GM19099 (cell line): ENCODE measurements around the gene MCC.

Experiments used
- POLR2A ChIP-seq: IDR thresholded peaks from 3 replicates; pipeline ENCODE4 v1.6.1; 2011; ENCODE audit warnings: low read depth; ENCODE audit not compliant: insufficient read length; ENCODE audit errors: extremely low read depth

MCC gene

DNA sequence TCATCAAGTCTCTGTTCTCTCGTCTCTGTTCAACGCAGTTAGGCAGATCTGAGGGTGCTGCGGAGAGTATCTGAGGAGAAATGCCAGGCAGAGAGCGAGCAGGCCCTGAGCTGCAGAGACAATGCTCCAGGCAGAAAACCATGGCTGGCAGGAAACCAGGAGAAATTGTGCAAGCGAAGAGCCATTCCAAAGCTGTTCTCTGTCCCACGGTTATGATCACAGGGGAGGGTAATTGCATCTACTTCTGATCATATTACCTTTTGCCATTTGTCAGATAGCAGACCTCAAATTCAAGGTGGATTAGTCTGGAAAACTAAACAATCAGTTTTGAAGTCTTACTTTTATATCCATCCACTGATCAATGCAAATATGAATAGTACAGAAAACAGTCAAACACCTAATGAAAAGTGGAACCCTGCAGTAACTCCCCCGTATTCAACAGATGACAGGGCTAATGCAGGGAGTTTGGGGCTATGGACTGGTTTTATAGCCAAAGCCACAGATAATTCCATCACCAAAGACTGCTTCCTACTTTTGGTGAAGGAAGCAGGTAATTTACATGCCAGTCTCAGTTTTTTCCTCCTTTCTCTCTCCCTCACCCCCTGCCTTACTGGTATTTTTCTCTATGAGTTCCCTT, 283.6 kb downstream of the MCC start:
- TF ChIP-seq POLR2A = no peak

DNA sequence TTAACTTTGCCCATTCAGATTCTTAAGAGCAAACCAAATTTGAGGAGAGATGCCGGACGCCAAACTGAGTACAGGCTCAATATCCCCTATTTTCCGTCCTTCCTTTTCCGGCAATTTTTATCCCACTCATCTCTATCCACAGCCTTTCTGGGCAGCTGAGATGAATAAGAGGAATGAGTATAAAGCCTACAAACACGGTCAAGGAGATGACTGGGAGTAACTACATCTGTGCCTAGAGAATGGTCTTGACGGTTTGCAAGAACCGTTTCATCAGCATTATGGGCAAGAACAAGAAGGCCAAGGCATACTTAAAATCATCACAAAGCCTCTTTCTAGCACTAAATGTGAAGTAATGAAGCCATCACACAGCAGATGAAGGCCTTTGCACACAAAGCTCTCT, 284.3 kb downstream of the MCC start:
- no peak for TF ChIP-seq POLR2A

- no peak for TF ChIP-seq POLR2A
These were observed 285.2 kb downstream of the MCC start for GRCh38 chr5:113202746-113203716.

- TF ChIP-seq POLR2A = no peak
These were observed 286.0 kb downstream of the MCC start for GRCh38 chr5:113202287-113202686.

DNA sequence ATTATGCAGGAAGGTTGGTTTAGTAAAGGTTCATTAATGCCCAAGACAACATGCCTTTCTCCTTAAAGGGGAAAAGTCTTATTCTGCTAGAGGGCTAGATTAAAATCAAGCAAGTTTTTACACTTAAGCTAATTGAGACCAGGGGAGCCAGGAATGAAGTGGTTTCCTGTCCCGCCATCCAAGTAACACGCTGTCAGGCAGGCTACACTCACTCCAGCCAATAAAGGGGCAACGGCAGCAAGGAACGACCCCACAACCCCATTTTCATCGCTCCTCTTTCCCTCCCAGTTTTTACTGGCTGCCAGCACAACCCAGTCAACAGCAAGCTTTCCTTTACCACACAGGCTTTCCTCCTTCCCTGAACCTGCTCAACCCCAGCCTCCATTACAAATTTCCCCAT, 286.5 kb downstream of the MCC start:
- TF ChIP-seq POLR2A = no peak

DNA sequence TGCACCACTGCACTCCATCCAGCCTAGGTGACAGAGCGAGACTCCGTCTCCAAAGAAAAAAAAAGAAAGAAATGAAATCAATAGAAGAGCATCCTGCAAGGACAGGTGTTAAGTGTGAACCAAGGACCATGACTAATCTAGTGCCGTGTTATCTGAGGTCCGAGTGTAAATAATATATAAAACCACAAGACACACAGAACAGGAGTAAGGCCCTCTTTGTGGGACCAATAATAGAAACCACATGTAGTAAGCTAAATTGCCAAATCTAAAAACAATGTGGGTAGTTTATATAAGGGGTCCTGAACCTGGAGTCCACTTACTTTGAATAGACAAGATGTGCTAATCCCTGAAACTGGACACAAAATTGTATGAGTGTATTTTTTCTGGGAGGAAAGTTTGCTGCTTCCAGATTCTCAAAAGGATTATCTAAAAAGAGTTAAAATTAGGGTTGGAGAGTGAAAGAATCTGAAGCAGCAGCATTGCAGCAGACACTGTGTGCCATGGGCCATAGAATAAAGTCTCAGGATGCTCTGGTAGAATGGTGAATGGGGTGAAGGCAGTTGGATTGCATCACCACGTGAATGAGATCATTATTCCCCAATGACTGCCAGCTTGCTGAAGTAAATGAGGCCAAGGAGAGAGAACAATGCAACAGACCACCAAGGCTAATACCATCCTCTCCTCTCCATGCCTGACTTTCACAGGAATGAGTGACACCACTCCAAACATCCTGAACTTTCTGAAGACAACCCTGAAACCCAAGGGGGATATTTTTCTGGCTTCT, 288.9 kb downstream of the MCC start:
- no peak for TF ChIP-seq POLR2A

GRCh38 chr5:113197456-113198200, 290.6 kb downstream of the MCC start:
- no peak for TF ChIP-seq POLR2A

DNA sequence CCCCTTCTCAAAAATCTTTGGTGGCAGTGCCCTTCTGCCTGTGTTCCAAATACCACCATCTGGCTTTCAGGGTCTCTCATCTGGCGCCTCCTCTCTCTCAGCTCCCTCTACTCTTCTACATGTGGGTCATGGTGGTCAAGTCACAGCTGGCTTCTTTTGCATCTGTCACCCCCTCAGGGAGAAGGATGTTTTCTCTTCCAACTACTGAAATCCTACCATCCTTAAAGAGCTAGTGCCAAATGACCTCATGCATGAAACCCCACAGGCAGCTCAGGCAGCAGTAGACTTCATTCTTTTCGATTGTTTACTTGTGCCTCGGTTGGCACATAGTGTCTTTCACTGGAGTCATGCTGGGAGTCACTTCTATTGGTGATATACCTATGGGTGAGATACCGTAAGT, 292.5 kb downstream of the MCC start:
- TF ChIP-seq POLR2A = no peak

GRCh38 chr5:113195251-113195650, 293.0 kb downstream of the MCC start:
- TF ChIP-seq POLR2A = no peak

DNA sequence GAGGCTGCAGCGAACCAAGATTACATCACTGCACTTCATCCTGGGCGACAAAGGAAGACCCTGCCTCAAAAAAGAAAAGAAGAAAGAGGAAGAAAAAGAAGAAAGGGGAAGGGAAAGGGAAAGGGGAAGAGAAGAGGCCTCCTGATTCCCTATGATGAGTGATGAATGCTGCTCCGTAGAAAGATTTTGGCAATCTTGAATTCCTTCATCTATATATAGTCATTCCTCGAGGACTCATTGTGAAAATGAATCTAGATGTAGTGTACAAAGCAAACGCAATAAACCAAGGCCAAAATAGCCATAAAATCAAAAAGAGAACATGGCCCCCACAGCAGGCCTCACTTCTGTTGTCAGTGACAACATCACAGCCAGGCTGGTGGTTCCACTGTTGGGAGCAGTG, 293.7 kb downstream of the MCC start:
- no peak for TF ChIP-seq POLR2A

DNA sequence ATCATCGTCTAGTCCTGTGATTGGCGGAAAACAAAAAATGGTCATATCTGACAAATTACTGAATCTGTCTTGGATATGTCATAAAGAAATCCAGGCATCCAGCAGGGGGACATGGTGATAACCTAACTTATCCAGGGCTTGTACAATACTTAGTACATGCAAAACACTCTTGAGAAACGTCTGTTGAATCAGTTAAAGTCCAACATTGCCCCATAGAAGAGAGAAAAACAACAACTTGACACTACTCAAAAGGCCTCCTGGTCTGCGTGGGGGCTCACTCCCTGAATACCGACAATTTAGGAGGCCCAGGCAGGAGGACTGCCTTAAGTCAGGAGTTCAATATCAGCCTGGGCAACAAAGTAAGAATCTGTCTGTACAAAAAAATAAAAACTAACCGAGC, 294.1 kb downstream of the MCC start:
- no peak for TF ChIP-seq POLR2A

- no peak for TF ChIP-seq POLR2A
These were observed 294.8 kb downstream of the MCC start for GRCh38 chr5:113193311-113193978.

- TF ChIP-seq POLR2A = no peak
These were observed 295.7 kb downstream of the MCC start for GRCh38 chr5:113192541-113192940.

DNA sequence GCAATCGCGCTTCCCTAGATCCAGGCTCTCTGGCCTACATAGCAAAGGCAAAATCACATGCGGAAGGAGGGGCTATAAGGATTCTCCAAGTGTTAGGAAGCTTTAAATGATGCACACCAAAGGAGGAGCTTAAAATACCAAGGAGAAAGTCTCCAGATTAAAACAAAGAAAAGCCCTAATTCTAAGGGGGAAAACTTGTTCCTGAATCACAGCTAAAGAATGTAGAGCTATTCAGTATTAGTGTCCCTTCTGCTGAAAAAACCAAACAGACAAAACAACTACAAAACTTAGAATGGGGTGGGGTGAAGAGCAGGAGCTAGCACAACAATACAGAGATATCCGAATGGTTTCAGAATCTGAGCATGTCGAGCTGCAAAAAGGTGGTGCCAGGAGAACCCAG, 297.9 kb downstream of the MCC start:
- no peak for TF ChIP-seq POLR2A
